Measurements from ENCODE around the gene ETV5. TPM values are rescaled to one million over a fixed set of nuclear protein-coding genes. Genes with fewer than 3 reads are reported as not detected.

ETV5 gene
- polyA plus RNA-seq, 3 donors = 0.07 to 1.2 (median 0.88) TPM

GRCh38 chr3:186118692-186119091 lies 9.8 kb upstream of the ETV5 start:
- Mint-ChIP-seq H3K9me3 (no peaks in the 10 kb centered on the region), H3K4me1 (peaks cover 2% of the 10 kb centered on the region), H3K36me3 (no peaks in the 10 kb centered on the region), H3K27ac (peak overlapping the region in 1 of 7 donors; percentile 43), H3K27me3 (ENCODE audit: low read depth in 3 of 3) (peaks cover 23 to 31% (median 26%) of the 10 kb centered on the region in 3 donors), H3K4me3 (no peak overlapping the region)
- Histone ChIP-seq H3K4me3 (replicated peaks in 1 of 3; ENCODE audit: low read depth in 2 of 3, low read length in 3 of 3) (no peak overlapping the region), H3K27me3 (ENCODE audit: control insufficient read depth in 2 of 2, insufficient read depth in 2 of 2, low read length in 2 of 2) (peaks cover 5 to 12% of the 10 kb centered on the region in 2 donors), H2AFZ (ENCODE audit: insufficient read depth, low read depth, low read length, poor library complexity, severe bottlenecking) (no peak overlapping the region), H3K4me2 (replicated peaks; ENCODE audit: extremely low read depth, low read length, poor library complexity, severe bottlenecking) (no peak overlapping the region), H3K4me1 (ENCODE audit: control insufficient read depth in 1 of 2, insufficient read depth in 2 of 2, low read length in 2 of 2) (no peaks in the 10 kb centered on the region), H3K27ac (ENCODE audit: low read depth in 1 of 2, low read length in 2 of 2) (no peak overlapping the region), H3K36me3 (replicated peaks in 1 of 2; ENCODE audit: control insufficient read depth in 1 of 2, insufficient read depth in 2 of 2, low read length in 2 of 2) (no peaks in the 10 kb centered on the region), H3K9ac (ENCODE audit: insufficient read depth, low read length, poor library complexity, severe bottlenecking) (no peak overlapping the region), H4K20me1 (ENCODE audit: insufficient read depth, low read length) (no peaks in the 10 kb centered on the region), H3K79me2 (ENCODE audit: insufficient read depth, low read length) (no peaks in the 10 kb centered on the region), H3K9me3 (replicated peaks in 1 of 2; ENCODE audit: control insufficient read depth in 1 of 2, insufficient read depth in 1 of 2, low read length in 2 of 2) (no peaks in the 10 kb centered on the region)
- no peak for TF ChIP-seq CTCF (IDR thresholded peaks at IDR 0.05)
- intact Hi-C loops (cut with micrococcal nuclease) = loop anchor here in 1 of 2 donors (5.0 kb wide), 1 partner anchor 34 kb away; no protein-coding TSS in a partner anchor
- 100% methylated on average over 3 of the region's 5 CpGs for WGBS (ENCODE audit: insufficient coverage)
- no peak for DNase-seq

- Histone ChIP-seq H3K4me2 (replicated peaks; ENCODE audit: extremely low read depth, low read length, poor library complexity, severe bottlenecking) (no peak overlapping the region), H4K20me1 (ENCODE audit: insufficient read depth, low read length) (no peaks in the 10 kb centered on the region), H3K4me1 (ENCODE audit: control insufficient read depth in 1 of 2, insufficient read depth in 2 of 2, low read length in 2 of 2) (no peaks in the 10 kb centered on the region), H3K27ac (ENCODE audit: low read depth in 1 of 2, low read length in 2 of 2) (no peak overlapping the region), H3K27me3 (ENCODE audit: control insufficient read depth in 2 of 2, insufficient read depth in 2 of 2, low read length in 2 of 2) (peaks cover 11 to 20% of the 10 kb centered on the region in 2 donors), H3K9ac (ENCODE audit: insufficient read depth, low read length, poor library complexity, severe bottlenecking) (no peak overlapping the region), H3K9me3 (replicated peaks in 1 of 2; ENCODE audit: control insufficient read depth in 1 of 2, insufficient read depth in 1 of 2, low read length in 2 of 2) (no peaks in the 10 kb centered on the region), H3K36me3 (replicated peaks in 1 of 2; ENCODE audit: control insufficient read depth in 1 of 2, insufficient read depth in 2 of 2, low read length in 2 of 2) (no peaks in the 10 kb centered on the region), H3K4me3 (replicated peaks in 1 of 3; ENCODE audit: low read depth in 2 of 3, low read length in 3 of 3) (no peak overlapping the region), H3K79me2 (ENCODE audit: insufficient read depth, low read length) (no peaks in the 10 kb centered on the region), H2AFZ (ENCODE audit: insufficient read depth, low read depth, low read length, poor library complexity, severe bottlenecking) (no peak overlapping the region)
- intact Hi-C loops (cut with micrococcal nuclease) = loop anchor here in 1 of 2 donors (5.0 kb wide), 1 partner anchor 35 kb away; no protein-coding TSS in a partner anchor
- Mint-ChIP-seq H3K4me3 (no peak overlapping the region), H3K36me3 (no peaks in the 10 kb centered on the region), H3K27me3 (ENCODE audit: low read depth in 3 of 3) (peaks cover 29 to 40% (median 36%) of the 10 kb centered on the region in 3 donors), H3K4me1 (peaks cover 2% of the 10 kb centered on the region), H3K9me3 (no peaks in the 10 kb centered on the region), H3K27ac (no peak overlapping the region)
- no peak for DNase-seq
- WGBS (ENCODE audit: insufficient coverage) = no CpG with 5 or more reads among the region's 3 CpGs
- TF ChIP-seq CTCF (IDR thresholded peaks at IDR 0.05) = no peak
Observed at GRCh38 chr3:186117521-186118134, 8.7 kb upstream of the ETV5 start.

Data from CD14-positive monocyte (primary cell).